ENCODE measurements around the gene PIK3CA. TPM values are rescaled to one million over a fixed set of nuclear protein-coding genes. Genes with fewer than 3 reads are reported as not detected.

Gene PIK3CA
- total RNA-seq, 1 experiment from 2014 or later, result 12.0 TPM

DNA sequence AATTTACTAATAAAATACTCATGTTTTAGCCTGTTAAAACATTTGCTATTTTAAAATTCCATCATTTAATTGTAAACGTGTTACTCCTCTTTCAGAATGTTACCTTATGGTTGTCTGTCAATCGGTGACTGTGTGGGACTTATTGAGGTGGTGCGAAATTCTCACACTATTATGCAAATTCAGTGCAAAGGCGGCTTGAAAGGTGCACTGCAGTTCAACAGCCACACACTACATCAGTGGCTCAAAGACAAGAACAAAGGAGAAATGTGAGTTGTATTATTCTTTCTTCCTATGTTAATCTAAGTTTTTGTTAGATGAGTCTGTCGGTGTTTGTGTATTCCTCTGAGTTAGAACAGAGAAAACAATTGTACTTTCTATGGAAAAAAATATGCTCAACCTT lies 81.0 kb downstream of the PIK3CA start:
- H4K5ac ChIP-seq (ENCODE audit: insufficient read length, low read depth, low read length), result no peak overlapping the region
- no peak overlapping the region for H3T11ph ChIP-seq (ENCODE audit: low read length)
- no peak overlapping the region for H2BK20ac ChIP-seq (ENCODE audit: low read depth, low read length, poor library complexity, severe bottlenecking)
- H2BK15ac ChIP-seq (ENCODE audit: low read depth, low read length), result no peak overlapping the region
- no peak overlapping the region for H3K9ac ChIP-seq (ENCODE audit: extremely low read depth, insufficient read length, low read length)
- no peak overlapping the region for H3K18ac ChIP-seq (ENCODE audit: insufficient read length, low read depth, low read length)
- H3K36me3 Mint-ChIP-seq (ENCODE audit: insufficient read depth in 1 of 3, low read depth in 3 of 3), result peaks cover 18 to 28% (median 24%) of the 10 kb centered on the region in 3 experiments
- TF ChIP-seq, protein P1, sequence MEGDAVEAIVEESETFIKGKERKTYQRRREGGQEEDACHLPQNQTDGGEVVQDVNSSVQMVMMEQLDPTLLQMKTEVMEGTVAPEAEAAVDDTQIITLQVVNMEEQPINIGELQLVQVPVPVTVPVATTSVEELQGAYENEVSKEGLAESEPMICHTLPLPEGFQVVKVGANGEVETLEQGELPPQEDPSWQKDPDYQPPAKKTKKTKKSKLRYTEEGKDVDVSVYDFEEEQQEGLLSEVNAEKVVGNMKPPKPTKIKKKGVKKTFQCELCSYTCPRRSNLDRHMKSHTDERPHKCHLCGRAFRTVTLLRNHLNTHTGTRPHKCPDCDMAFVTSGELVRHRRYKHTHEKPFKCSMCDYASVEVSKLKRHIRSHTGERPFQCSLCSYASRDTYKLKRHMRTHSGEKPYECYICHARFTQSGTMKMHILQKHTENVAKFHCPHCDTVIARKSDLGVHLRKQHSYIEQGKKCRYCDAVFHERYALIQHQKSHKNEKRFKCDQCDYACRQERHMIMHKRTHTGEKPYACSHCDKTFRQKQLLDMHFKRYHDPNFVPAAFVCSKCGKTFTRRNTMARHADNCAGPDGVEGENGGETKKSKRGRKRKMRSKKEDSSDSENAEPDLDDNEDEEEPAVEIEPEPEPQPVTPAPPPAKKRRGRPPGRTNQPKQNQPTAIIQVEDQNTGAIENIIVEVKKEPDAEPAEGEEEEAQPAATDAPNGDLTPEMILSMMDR (conservative IDR thresholded peaks at IDR 0.05), result no peak
- no peak overlapping the region for H3K23ac ChIP-seq (ENCODE audit: insufficient read length, low read depth, low read length)
- H3K79me1 ChIP-seq (ENCODE audit: insufficient read depth, low read depth, low read length, poor library complexity, severe bottlenecking), result no peaks in the 10 kb centered on the region
- H3K4me1 Mint-ChIP-seq, result peaks cover 20 to 28% of the 10 kb centered on the region in 2 experiments
- H3K23me2 ChIP-seq (ENCODE audit: insufficient read length, low read depth, low read length, poor library complexity, severe bottlenecking), result no peaks in the 10 kb centered on the region
- H3K14ac ChIP-seq (ENCODE audit: insufficient read depth, low read length), result no peak overlapping the region
- no CpG with 5 or more reads among the region's 5 CpGs for WGBS (ENCODE audit: extremely low coverage, insufficient read length, low lambda C conversion rate)
- no peak overlapping the region for H2BK120ac ChIP-seq (ENCODE audit: low read depth, low read length, poor library complexity, severe bottlenecking)
- H3K9me3 ChIP-seq (ENCODE audit: control insufficient read depth, low read depth, low read length), result no peaks in the 10 kb centered on the region
- no peaks in the 10 kb centered on the region for H3K27me3 Mint-ChIP-seq (ENCODE audit: low read depth)
- no peaks in the 10 kb centered on the region for H4K20me1 ChIP-seq (ENCODE audit: control insufficient read depth, insufficient read depth, insufficient read length)
- H4K91ac ChIP-seq (ENCODE audit: insufficient read length, low read depth, low read length), result no peak overlapping the region
- no peak overlapping the region for H2BK12ac ChIP-seq (ENCODE audit: insufficient read length, low read depth, low read length)
- H3K79me2 ChIP-seq (ENCODE audit: insufficient read depth, low read length), result no peaks in the 10 kb centered on the region
- DNase-seq, result no peak
- no peak overlapping the region for H3K4ac ChIP-seq (ENCODE audit: low read depth, low read length)
- H3K27ac ChIP-seq (ENCODE audit: insufficient read length, low read depth, low read length), result no peak overlapping the region
- H3K4me2 ChIP-seq (ENCODE audit: insufficient read depth, insufficient read length, low read length), result no peak overlapping the region
- H2AFZ ChIP-seq (ENCODE audit: low read length), result no peak overlapping the region
- H2BK5ac ChIP-seq (ENCODE audit: insufficient read length, low read length), result no peak overlapping the region
- H3K4me1 ChIP-seq (ENCODE audit: insufficient read depth, low read length), result peaks cover 3% of the 10 kb centered on the region; the same call in 1 of the 2 replicates
- H3K56ac ChIP-seq (ENCODE audit: insufficient read length, low read depth, low read length), result no peak overlapping the region
- H3K4me3 Mint-ChIP-seq, result no peak overlapping the region
- H2AK5ac ChIP-seq (ENCODE audit: insufficient read length, low read length), result no peak overlapping the region
- H4K8ac ChIP-seq (replicated peaks; ENCODE audit: insufficient read length, low read depth, low read length), result no peak overlapping the region
- H3K27me3 ChIP-seq (ENCODE audit: insufficient read depth, low read length), result no peaks in the 10 kb centered on the region
- no peak overlapping the region; a peak in 1 of 7 replicates for H3K27ac Mint-ChIP-seq
- H3K9me3 Mint-ChIP-seq, result no peaks in the 10 kb centered on the region

Data from H9 (cell line).